ENCODE results near the gene RTL9. TPM values are rescaled to one million over a fixed set of nuclear protein-coding genes. Genes with fewer than 3 reads are reported as not detected.

The RTL9 gene
- total RNA-seq = under 1 TPM in 1 of 4 donors, not detected in 3; under 0.01 TPM

GRCh38 chrX:110358548-110358947 is at the start of gene RTL9:
Gene RTL9, plus strand, starts transcription at chrX:110358848. Its CDS starts 91,770 bp downstream, at chrX:110450618.
- in situ Hi-C loops (cut with MboI; ENCODE audit: low pct_ligation_motif_present in 1 of 4, low pct_unique_long_range_greater_than_20kb in 1 of 4, low sequenced_read_pairs in 3 of 4) (no loop called here), intact Hi-C loops (cut with DNase I; ENCODE audit: low total_unique reads) (loop anchor here (5.0 kb wide), 1 partner anchor 1016 kb away; no protein-coding TSS in a partner anchor)
- Histone ChIP-seq H3K36me3 (no peaks in the 10 kb centered on the region), H3K27ac (no peak within 1 kb of the TSS), H3K4me3 (no peak within 1 kb of the TSS), H3K27me3 (no peaks in the 10 kb centered on the region), H3K9me3 (no peaks in the 10 kb centered on the region), H3K4me1 (no peaks in the 10 kb centered on the region)
- DNase-seq = no peak
- 65 to 70% methylated on average over 2 of the region's 2 CpGs for WGBS, 2 donors (ENCODE audit: low coverage in 1 of 2)
- TF ChIP-seq POLR2AphosphoS5 (IDR thresholded peaks at IDR 0.05) = no peak

- DNase-seq = no peak
- no peaks in the 10 kb centered on the region for H3K27me3 ChIP-seq
- intact Hi-C loops (cut with DNase I; ENCODE audit: low total_unique reads) (no loop called here), in situ Hi-C loops (cut with MboI; ENCODE audit: low pct_ligation_motif_present in 1 of 4, low pct_unique_long_range_greater_than_20kb in 1 of 4, low sequenced_read_pairs in 3 of 4) (no loop called here)
- no peak overlapping the region for H3K4me3 ChIP-seq
- H3K36me3 ChIP-seq = no peaks in the 10 kb centered on the region
- TF ChIP-seq POLR2AphosphoS5 (IDR thresholded peaks at IDR 0.05) (no peak), CTCF (IDR thresholded peaks at IDR 0.05) (no peak), EP300 (IDR thresholded peaks at IDR 0.05; ENCODE audit: low read depth) (no peak), POLR2A (IDR thresholded peaks at IDR 0.05) (no peak)
- no peaks in the 10 kb centered on the region for H3K9me3 ChIP-seq
- no peak overlapping the region for H3K27ac ChIP-seq
- WGBS, 2 donors (ENCODE audit: low coverage in 1 of 2) = 71 to 81% methylated on average over 1 of the region's 1 CpG
- H3K4me1 ChIP-seq = no peaks in the 10 kb centered on the region
Observed at GRCh38 chrX:110310000-110310790, 48.5 kb upstream of the RTL9 start.

GRCh38 chrX:110310896-110311295 is 47.8 kb upstream of the RTL9 start:
- TF ChIP-seq POLR2AphosphoS5 (IDR thresholded peaks at IDR 0.05) (no peak), POLR2A (IDR thresholded peaks at IDR 0.05) (no peak), CTCF (IDR thresholded peaks at IDR 0.05) (no peak)
- intact Hi-C loops (cut with DNase I; ENCODE audit: low total_unique reads) = no loop called here
- no peak overlapping the region for H3K27ac ChIP-seq
- DNase-seq = no peak
- H3K9me3 ChIP-seq = no peaks in the 10 kb centered on the region
- 33% methylated on average over 1 of the region's 1 CpG; no CpG with 5 or more reads in 1 of the 2 donors for WGBS, 2 donors (ENCODE audit: low coverage in 1 of 2)
- H3K4me1 ChIP-seq = peaks cover 0 to under 1% (median 0%) of the 10 kb centered on the region in 4 donors
- in situ Hi-C loops (cut with MboI; ENCODE audit: low pct_ligation_motif_present in 1 of 4, low pct_unique_long_range_greater_than_20kb in 1 of 4, low sequenced_read_pairs in 3 of 4) = no loop called here
- H3K36me3 ChIP-seq = no peaks in the 10 kb centered on the region
- no peaks in the 10 kb centered on the region for H3K27me3 ChIP-seq
- H3K4me3 ChIP-seq = no peak overlapping the region

- Histone ChIP-seq H3K9me3 (no peaks in the 10 kb centered on the region), H3K27me3 (no peaks in the 10 kb centered on the region), H3K36me3 (no peaks in the 10 kb centered on the region), H3K4me1 (peaks cover 0 to 7% (median 0%) of the 10 kb centered on the region in 4 donors), H3K4me3 (no peak overlapping the region), H3K27ac (no peak overlapping the region)
- intact Hi-C loops (cut with DNase I; ENCODE audit: low total_unique reads) (no loop called here), in situ Hi-C loops (cut with MboI; ENCODE audit: low pct_ligation_motif_present in 1 of 4, low pct_unique_long_range_greater_than_20kb in 1 of 4, low sequenced_read_pairs in 3 of 4) (no loop called here)
- no peak for TF ChIP-seq POLR2A (IDR thresholded peaks at IDR 0.05)
- TF ChIP-seq POLR2AphosphoS5 (IDR thresholded peaks at IDR 0.05) = no peak
- TF ChIP-seq CTCF (IDR thresholded peaks at IDR 0.05) = no peak
- TF ChIP-seq EP300 (IDR thresholded peaks at IDR 0.05; ENCODE audit: low read depth) = no peak
- no peak for DNase-seq
- WGBS, 2 donors (ENCODE audit: low coverage in 1 of 2) = 83 to 100% methylated on average over 1 of the region's 1 CpG
Observed at GRCh38 chrX:110311437-110312230, 47.0 kb upstream of the RTL9 start.
